HG02943 (cell line): ENCODE measurements around the gene ADAMTS19.

ENCODE experiments used
- ATAC-seq: cut with Tn5 transposase; IDR thresholded peaks from one replicate; pipeline ENCODE4 v1.9.1; 2021; ENCODE audit warnings: mild to moderate bottlenecking, low read depth, moderate library complexity; ENCODE audit not compliant: unreplicated experiment

ADAMTS19 gene

DNA sequence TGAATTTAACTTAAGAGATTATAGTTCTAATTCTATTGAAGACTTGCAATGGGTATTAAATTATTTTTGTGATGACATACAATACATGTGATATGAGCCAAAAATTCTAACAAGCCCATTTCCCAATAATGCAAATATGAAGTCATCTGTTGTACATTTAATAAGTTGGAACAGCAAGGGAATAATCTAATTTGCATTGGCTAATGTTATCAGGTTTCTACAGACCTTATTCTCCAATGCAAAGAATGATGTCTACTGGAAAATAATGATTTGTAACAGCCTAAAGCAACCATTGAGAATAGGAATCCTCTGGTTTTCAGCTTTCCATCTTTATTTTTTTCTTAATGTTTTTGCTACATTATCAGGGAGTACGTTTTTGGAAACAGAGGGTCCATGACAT is 198.7 kb downstream of the ADAMTS19 start:
- no peak for ATAC-seq

DNA sequence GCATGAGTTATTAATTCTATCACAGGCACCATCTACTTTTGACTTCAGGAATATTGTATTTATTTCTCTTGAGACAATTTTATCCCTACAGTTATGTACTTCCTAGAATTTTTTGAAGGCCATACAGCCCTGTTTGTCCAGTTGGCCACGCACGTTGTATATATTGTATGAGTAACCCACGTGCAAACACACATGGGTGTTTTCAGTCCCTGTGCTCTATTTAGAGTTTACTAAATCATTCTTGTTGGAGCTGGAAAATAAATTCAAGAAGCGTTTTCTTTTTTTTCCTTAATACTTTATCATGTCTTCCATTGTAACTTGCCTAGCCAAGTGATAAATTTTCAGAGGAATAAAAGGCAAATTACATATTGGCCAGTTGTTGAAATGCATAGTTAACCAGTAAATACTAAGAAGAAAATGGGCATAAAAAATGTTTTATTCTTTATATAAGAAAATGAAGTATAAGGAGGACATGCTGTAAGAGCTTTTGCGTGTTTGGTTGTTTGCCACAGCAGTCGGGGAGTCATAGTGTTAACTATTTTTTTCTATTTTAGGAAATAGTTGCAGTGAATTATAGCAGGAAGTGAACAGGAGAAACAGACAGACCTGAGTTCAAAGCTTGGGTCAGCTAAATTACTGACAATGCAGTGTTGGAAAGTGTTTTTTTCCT is 201.4 kb downstream of the ADAMTS19 start:
- ATAC-seq, result no peak

DNA sequence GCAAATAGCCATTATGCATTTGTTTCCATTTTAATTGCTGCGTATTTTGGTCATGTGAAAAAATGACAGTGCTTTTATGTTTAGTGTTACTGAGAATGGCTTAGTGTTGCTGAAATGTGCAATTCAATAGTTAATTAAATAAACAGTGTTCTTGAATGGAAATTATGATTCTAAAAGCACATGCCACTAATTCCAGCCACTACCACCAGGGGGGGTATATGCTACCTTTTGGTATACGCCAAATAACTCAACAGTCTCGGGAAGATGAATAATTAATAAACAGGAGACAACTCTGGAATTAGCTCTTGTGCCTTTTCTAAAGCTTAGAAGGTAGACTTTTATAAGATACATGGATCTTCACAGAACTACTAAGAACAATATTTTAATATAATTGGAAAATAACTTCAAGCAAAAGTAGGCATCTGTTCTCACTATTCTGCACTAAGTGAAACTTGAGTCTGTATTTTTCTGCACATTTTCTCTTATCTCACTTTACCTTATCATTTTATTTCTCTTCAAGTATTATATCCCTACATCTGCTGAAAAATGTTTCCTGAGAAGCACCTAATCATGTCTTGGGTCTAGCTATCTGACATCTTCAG is 204.3 kb downstream of the ADAMTS19 start:
- no peak for ATAC-seq

DNA sequence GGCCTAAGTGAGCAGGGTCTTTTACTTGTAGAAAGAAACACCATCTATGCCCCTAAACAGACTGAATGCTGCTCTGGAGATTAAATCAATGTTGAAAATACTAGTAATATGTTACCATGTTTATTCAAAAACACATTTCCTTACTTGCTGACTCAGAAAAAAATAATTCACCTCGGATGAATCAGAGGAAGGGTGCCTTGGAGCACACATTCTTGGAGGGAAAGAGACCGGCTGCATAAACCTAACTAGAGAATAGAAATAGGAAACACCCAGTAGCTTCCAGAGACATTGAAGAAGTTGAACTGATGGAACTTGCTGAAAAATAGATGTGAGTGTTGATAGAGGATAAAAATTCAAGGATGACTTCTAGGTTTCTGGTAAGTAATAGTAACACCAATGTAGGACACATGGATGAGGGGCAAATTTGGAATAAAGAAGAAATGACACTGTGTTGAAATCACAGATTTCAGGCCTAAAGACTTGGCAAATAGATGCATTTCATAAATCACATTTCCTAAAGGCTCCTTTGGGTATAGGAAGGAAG is 210.9 kb downstream of the ADAMTS19 start:
- no peak for ATAC-seq

DNA sequence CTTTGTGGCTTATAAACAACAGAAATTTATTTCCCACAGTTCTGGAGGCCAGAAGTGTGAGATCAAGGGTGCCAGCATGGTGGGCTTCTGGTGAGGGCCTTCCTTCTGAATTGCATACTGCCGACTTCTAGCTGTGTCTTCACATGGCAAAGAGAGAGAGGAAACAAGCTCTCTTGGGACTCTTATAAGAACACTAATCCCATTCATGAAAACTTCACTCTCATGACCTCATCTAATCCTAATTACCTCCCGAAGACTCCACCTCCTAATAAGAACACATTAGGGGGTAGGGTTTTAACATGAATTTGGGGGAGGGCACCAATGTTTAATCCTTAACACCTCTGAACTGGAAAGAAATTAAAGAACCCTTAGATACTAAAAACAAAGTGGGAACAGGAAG is 211.9 kb downstream of the ADAMTS19 start:
- ATAC-seq, result no peak

DNA sequence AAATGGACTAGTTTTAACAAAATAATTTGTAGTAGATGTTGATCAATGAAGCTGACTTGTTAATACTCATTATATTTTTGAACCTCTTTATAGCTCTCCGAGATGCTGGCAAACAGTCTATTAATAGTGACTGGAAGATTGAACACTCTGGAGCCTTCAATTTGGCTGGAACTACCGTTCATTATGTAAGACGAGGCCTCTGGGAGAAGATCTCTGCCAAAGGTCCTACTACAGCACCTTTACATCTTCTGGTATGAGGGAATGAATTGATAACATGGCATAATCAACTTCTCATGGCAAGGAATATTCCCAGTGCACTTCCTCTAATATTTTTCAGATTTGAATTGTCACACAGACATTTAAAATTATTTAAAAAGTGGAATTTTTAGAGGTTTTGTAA is 219.6 kb downstream of the ADAMTS19 start:
- no peak for ATAC-seq

DNA sequence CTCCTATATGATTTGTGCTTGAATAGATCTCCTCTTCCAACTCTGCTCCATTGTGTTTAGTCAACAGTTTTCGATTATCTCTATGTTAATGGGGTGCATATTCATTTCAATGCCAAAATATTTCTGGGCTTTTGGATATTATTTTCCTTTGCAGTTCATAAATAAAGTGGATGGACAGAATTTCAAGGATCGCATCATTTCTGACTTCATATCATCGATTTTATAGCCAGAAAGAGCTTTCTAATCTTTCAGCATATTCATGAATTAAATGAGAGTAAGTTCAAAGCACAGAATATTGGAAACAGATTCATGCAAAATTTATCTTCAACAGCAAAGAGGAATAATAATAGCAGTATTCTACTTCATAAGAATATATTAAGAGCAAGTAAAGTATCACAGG is 227.8 kb downstream of the ADAMTS19 start:
- no peak for ATAC-seq

DNA sequence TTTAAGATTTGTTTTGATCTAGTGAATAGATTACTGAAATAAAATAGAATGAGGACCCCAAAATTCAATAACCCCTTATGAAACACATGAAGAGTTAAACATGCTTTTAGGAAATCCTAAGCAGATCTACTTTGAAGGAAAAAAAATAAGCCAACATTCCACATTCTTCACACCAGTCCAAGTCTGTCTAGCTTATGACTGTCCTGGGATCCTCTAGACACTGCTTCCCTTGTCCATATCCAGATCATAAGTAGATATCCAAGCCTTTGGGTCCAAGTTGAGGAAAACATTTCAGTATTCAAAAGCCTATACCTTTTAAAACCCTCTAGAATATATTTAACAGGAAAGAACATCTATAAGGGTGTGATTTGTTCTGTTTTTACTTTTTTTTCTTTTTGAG is 228.9 kb downstream of the ADAMTS19 start:
- no peak for ATAC-seq

DNA sequence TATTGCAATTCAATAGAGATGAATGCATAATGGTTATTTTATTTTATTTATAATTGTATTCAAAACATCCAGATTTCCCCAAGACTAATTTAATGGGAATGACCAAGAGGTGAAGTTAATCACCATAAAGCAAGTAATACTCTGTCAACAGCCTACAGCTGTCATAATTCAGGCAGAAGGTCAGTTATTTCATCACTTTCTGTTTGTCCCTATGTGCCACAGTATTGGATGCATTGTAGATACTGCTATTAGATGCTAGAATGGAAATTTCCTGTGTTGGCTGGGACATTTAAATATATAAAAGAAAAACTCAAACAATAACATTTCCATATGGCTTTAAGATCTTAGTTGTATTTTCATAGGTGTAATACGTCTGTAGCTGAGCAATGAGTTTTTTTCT is 231.1 kb downstream of the ADAMTS19 start:
- no peak for ATAC-seq

DNA sequence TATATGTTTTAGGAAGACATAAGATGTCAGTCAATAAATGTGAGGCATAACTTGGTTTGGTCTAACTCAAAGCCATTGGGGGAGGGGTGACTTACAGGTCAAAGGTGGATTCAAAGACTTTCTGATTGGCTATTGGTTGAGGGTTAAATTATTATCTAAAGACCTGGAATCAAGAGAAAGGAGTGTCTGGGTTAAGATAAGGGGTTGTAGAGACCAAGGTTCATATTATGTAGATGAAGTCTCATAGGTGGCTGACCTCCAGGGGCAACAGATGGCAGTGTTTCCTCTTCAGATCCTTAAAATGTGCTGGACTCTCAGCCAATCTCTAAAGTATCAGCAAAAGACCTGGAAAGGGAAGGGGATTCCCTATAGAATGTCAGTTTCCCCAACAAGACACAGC is 236.5 kb downstream of the ADAMTS19 start:
- no peak for ATAC-seq

DNA sequence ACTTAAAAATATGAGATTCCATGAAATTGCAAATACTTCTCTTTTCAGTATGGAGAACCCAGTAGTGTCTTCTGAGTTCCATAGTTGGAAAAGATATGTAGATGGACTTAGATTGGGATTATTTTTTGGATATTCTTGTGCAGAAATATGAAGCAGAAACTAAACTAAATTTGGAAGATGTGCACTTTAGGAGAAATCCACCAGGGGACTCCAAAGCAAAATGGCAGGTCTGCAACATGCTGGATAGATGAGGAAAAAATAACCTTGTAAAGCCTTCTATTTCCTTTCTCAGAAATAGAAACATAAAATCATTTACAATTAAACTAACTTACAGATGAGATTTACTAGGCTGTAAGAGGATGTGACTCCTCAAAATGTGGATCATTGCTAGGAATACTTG is 238.6 kb downstream of the ADAMTS19 start:
- no peak for ATAC-seq

DNA sequence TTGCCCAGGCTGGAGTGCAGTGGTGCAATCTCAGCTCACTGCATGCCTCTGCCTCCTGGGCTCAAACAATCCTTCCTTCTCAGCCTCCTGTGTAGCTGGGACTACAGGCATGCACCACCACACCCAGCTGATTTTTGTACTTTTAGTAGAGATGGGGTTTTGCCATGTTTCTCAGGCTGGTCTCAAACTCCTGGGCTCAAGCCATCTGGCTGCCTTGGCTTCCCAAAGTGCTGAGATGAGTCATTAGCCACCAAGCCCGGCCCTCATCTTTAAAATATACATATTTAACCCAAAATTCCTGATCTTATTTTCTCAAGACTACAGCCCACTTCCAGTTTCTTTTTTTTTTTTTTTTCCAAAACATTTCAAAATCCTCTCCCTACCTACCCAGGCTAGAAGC is 256.1 kb downstream of the ADAMTS19 start:
- ATAC-seq, result no peak

DNA sequence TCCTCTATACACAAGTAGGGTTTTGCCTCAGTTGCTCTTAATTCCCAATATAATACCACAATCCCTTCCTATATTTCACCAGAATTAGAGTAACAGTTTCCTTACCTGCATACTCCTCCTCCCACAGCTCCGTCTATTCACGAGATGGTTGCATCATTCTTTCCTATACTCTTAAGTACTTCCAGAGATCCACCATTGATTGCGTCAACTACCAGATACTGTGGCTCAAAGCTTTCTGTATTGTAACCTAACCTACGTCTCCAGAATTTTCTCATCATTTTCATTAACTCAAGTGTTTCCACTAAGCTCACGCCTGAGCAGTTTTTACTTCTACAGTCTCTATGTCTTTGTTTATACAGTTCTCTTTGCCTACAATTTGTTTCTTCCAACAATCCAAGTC is 256.6 kb downstream of the ADAMTS19 start:
- ATAC-seq, result no peak

DNA sequence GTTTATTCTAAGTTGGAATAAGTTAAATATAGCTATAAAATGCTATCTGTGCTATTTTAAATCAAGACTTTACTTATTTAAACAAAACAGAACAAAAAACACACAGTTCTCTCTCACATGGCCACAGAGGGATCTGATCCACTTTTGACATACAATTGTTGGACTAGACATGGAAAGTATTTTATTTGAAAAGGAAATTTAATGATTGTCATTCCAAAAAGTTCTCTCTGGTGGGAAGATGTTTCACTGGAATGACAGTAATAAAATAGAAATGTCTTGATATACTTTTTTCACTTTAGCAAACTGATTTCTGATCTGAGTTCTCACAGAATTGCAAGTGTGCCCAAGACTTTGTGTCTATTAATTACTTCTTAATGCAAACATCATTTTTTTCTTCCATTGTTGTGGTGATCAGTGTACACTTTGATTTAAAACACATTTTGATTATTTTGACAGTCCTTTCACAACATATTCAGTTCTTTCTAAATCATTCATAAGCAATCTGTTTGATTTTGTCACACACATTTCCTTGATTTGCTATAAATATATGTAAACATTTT is 257.7 kb downstream of the ADAMTS19 start:
- no peak for ATAC-seq

DNA sequence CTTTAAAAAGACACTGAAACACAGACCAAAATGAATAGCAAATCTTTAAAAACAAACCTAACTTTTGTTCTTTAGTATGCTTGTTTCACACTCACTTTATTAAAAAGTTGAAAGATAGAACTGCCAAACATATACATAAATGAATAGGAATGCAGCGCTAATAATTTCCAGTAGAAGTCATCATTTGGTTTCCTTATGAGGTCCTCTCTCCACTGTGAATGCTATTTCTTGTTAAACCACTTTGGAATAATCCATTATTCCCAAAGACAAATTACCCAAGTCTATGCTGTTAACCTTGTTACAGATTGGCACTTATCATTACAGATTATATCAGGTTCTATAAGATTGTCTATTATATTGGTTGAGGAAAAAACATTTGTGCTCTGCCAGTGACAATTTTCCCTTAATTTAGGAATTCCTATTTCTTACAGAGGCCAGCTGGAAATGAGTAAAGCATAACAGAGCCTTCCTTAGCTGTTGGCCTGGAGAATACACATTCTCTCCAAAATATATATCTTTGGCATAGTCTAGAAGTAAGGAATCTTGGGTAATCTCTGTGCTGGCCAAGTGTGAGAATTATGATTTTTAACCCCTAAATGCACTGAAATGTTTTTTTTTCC is 258.5 kb downstream of the ADAMTS19 start:
- no peak for ATAC-seq

DNA sequence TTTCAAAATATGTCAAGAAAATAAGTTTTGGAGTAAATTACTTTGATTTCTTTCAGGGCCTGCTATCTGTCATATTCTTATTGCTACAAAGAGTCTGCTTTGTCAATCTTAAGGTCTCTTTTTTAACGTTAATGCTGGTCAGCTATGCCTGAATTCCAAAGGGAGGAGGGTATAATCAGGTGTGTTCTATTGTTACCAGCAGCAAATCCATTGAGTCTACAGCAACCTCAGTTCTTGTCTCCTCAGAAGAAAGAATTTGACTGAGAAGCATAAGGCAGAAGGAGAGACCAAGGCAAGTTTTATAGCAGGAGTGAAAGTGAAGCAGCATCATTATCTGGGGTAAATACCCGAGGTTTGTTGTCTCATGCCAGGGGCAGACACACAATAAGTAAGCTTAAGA is 264.1 kb downstream of the ADAMTS19 start:
- ATAC-seq, result no peak

DNA sequence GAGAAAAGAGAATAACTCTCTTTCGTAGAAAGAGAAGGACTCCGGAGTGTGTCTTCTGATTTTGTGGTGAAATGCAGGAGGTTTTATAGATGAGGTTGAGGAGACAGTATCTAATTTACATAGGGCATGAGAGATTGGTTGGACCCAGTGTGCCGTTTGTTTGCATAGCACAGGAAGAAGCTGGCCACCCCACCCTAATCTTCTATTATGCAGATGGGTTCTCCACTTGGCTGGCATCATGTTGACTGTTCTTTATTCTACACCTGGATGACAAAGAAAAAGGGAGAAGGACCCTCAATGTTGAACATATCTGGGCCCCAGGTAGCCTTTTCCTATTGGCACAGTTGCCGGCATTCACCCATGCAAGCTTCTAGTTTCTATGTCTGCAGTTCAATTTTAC is 264.5 kb downstream of the ADAMTS19 start:
- no peak for ATAC-seq

DNA sequence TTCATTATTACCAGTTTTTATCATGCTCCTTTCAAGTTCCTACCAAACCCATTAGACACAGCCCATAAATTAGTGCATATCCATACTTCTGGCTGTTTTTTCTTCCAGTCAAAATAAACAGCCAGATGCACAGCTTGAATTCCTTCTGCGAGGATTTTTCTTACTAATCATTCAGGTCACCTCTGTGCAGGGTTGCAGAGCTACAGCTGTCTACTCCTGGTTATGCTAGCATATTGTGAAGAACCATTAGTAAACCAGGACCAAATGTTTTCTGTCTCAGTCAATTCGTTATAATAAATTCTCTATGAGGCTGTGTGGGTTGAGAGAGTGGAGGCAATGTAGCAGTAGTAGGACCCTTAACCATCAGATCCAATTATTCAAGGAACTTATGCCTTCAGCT is 279.7 kb downstream of the ADAMTS19 start:
- no peak for ATAC-seq

DNA sequence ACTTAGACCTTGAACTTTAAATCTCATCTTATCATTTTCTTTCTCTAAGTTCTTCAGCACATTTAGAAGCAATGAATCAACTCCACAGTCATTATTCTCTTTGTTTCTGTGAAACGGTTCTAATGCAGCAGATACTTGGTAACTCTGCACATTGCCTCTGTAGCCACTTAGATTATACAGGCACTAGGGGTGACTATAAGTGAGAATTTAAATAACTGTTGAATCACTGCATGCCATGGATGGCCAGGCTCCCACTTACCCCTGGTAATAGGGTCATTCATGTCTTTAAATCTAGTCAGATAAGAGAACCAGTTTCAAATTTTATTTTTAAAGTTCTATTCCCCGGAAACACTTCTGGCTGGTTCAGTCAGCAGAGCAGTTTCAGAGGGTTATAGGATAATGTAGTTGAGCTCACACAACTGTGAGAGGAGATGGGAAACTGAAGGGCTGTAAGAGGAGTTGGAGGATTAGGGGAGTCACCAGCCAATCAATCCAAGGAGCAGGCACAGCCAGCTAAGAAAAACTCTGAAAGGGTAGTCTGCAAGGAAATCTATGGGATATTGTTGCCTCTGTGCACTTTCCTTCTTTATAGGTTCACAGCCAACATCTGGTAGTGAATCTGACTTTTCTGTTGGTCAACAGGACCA is 283.6 kb downstream of the ADAMTS19 start:
- no peak for ATAC-seq

DNA sequence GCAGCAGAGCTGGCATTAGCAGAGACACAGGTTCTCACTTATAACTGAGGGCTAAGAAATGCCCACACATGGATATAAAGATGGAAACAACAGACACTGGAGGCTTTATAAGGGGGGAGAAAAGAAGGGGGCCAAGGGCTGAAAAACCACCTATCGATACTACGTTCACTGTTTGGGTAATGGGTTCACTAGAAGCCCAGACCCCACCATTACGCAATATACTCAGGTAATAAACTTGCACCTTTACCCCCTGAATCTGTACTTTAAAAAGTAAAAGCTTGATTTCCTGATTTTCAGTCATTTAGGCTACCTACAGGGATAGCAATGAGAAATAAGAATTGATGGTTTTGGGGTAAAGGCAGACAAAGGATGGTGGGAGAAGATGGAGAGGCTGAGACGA is 285.9 kb downstream of the ADAMTS19 start:
- ATAC-seq, result no peak

DNA sequence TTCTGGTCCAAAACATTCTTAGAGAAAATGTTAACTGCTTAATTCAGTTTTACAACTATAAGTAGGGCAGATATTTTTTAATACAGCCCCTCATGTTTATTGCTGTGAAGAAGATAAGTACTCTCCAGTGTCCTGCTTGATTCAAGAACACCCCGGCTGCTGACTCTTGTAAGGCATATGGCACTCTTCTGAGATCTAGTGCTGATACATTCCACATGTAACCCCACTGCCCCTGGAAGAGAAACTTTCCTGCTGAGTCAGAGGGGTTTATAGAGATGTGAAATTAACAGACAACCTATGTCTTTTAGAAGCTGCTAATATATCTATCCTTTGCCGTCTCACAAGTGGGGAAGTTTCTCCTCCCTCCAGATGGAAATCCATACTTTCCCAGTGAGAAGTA is 286.8 kb downstream of the ADAMTS19 start:
- ATAC-seq, result no peak
